Karpas-422 (cell line): ENCODE data around the gene TRPM1. TPM values are rescaled to one million over a fixed set of nuclear protein-coding genes. Genes with fewer than 3 reads are reported as not detected.

Experiments
- DNase-seq: peaks from one replicate; pipeline ENCODE4 v3.0.0-alpha.2; 2015
- H2AFZ ChIP-seq: fragments of 200-600 bp; sonication (generic); 2 replicates; pipeline ENCODE4 v1.6.1; 2014; ENCODE audit warnings: antibody characterized with exemption, low read length, mixed read lengths
- H3K27ac ChIP-seq: fragments of 200-600 bp; sonication (generic); 2 replicates; pipeline ENCODE4 v1.5.1; 2014; ENCODE audit warnings: mild to moderate bottlenecking, low read length, moderate library complexity
- H3K27me3 ChIP-seq: fragments of 200-600 bp; sonication (generic); 2 replicates; pipeline ENCODE4 v1.6.1; 2014; ENCODE audit warnings: low read length, mixed read lengths
- H3K36me3 ChIP-seq: fragments of 200-600 bp; sonication (generic); 2 replicates; pipeline ENCODE4 v1.6.1; 2014; ENCODE audit warnings: low read length, mixed read lengths; ENCODE audit not compliant: insufficient read depth
- H3K4me1 ChIP-seq: fragments of 200-600 bp; sonication (generic); 2 replicates; pipeline ENCODE4 v1.6.1; 2014; ENCODE audit warnings: mild to moderate bottlenecking, low read length, mixed read lengths
- H3K4me2 ChIP-seq: fragments of 200-600 bp; sonication (generic); 2 replicates; pipeline ENCODE4 v1.6.1; 2014; ENCODE audit warnings: low read length, low read depth, mild to moderate bottlenecking; ENCODE audit not compliant: poor library complexity, severe bottlenecking
- H3K4me3 ChIP-seq: fragments of 200-600 bp; sonication (generic); 2 replicates; pipeline ENCODE4 v1.5.1; 2014; ENCODE audit warnings: mild to moderate bottlenecking, antibody characterized with exemption, low read length, mixed read lengths
- H3K79me2 ChIP-seq: fragments of 200-600 bp; sonication (generic); 2 replicates; pipeline ENCODE4 v1.6.1; 2014; ENCODE audit warnings: mild to moderate bottlenecking, low read length, mixed read lengths
- H3K9ac ChIP-seq: fragments of 200-600 bp; sonication (generic); 2 replicates; pipeline ENCODE4 v1.6.0; 2014; ENCODE audit warnings: low read length
- H3K9me2 ChIP-seq: fragments of 200-600 bp; sonication (generic), shearing (Covaris generic); replicated peaks from 2 replicates; pipeline ENCODE4 v1.6.0; 2014; ENCODE audit warnings: mild to moderate bottlenecking, low read length, moderate library complexity; ENCODE audit not compliant: insufficient read depth
- H3K9me3 ChIP-seq: fragments of 300-700, 200-600 bp; sonication (generic); 2 replicates; pipeline ENCODE4 v1.6.1; 2014; ENCODE audit warnings: low read length, mixed read lengths
- H4K20me1 ChIP-seq: fragments of 200-600 bp; sonication (generic); 2 replicates; pipeline ENCODE4 v1.6.1; 2014; ENCODE audit warnings: mild to moderate bottlenecking, antibody characterized with exemption, low read length, low read depth; ENCODE audit not compliant: insufficient read depth
- total RNA-seq: library from RNA; depleted of rRNA; stranded (reverse); fragments of >200 nt; shearing (Covaris generic); gene quantifications from 2 replicates; pipeline ENCODE4 v1.2.3, GENCODE V29; 2014; ENCODE audit warnings: low replicate concordance

The TRPM1 gene
- total RNA-seq, 1 experiment from 2014 or later, result not detected

DNA sequence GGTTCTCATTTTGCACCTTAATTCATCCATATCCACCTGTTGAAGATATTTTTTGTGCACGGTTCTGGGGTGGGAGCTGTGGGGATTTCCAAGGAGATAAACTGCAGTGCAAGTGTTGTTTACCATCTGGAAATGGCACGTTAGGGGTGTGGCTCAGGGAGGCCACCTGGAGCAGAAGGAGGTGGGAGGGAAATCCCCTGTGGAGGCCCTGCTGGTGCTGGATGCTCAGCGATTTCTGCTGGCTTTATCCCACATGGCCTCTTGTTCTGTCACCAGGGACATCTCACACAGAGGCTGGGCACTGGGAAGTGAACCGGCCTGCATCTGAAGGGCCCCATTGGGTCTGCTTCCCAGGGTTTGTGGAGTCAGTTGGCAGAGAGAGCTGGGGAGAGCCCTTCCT lies 24.3 kb downstream of the TRPM1 start:
- Histone ChIP-seq H4K20me1 (no peaks in the 10 kb centered on the region), H3K79me2 (no peaks in the 10 kb centered on the region), H3K27me3 (no peaks in the 10 kb centered on the region), H3K4me3 (no peak overlapping the region), H3K36me3 (no peaks in the 10 kb centered on the region), H3K27ac (no peak overlapping the region), H3K4me2 (no peak overlapping the region), H2AFZ (no peak overlapping the region), H3K9me3 (no peaks in the 10 kb centered on the region), H3K4me1 (peaks cover 5% of the 10 kb centered on the region; the same call in 1 of the 2 replicates), H3K9ac (no peak overlapping the region), H3K9me2 (no peaks in the 10 kb centered on the region)
- no peak for DNase-seq

DNA sequence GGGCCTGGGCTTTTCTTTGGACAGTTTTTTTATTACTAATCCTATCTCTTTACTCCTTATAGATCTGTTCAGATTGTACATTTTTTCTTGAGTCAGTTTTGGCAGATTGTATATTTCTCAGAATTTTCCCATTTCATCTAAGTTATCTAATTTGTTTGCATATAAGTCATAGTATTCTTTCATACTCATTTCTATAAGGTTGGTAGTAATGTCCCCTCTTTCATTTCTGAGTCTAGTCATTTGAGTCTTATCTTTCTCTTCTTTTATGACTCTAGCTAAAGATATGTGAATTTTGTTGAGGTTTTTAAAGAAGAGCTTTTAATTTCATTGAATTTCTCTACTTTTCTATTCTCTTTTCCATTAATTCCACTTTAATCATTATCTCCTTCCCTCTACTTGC lies 27.2 kb downstream of the TRPM1 start:
- Histone ChIP-seq H3K27me3 (no peaks in the 10 kb centered on the region), H3K4me1 (no peaks in the 10 kb centered on the region), H3K4me2 (no peak overlapping the region), H2AFZ (no peak overlapping the region), H4K20me1 (no peaks in the 10 kb centered on the region), H3K4me3 (no peak overlapping the region), H3K27ac (no peak overlapping the region), H3K36me3 (no peaks in the 10 kb centered on the region), H3K9me2 (no peaks in the 10 kb centered on the region), H3K9me3 (no peaks in the 10 kb centered on the region), H3K9ac (no peak overlapping the region), H3K79me2 (no peaks in the 10 kb centered on the region)
- DNase-seq, result no peak

DNA sequence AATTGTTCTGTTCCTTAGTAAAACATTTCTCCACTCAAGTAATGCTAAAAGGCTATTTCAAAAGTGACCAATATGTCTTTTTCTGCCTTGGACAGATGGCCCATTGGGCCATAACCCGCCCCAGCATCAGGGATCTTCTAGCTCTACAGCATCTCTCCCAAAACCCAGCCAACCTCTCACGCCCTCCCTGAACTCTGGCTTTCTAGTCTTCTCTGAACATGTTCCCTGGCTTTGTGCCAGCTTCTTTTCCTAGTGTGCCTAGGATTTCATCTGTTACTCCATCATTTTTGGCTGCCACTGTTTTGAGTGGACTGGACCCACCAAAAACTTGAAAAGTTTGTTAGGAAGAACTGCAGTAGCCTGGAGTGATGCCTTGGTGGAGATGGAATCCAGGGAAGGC lies 30.7 kb downstream of the TRPM1 start:
- no peak overlapping the region for H3K4me2 ChIP-seq
- H3K27me3 ChIP-seq, result no peaks in the 10 kb centered on the region
- H3K4me1 ChIP-seq, result no peaks in the 10 kb centered on the region
- H4K20me1 ChIP-seq, result no peaks in the 10 kb centered on the region
- no peak overlapping the region for H2AFZ ChIP-seq
- H3K27ac ChIP-seq, result no peak overlapping the region
- no peak overlapping the region for H3K9ac ChIP-seq
- no peak for DNase-seq
- H3K4me3 ChIP-seq, result no peak overlapping the region
- no peaks in the 10 kb centered on the region for H3K9me2 ChIP-seq
- no peaks in the 10 kb centered on the region for H3K9me3 ChIP-seq
- no peaks in the 10 kb centered on the region for H3K36me3 ChIP-seq
- no peaks in the 10 kb centered on the region for H3K79me2 ChIP-seq

DNA sequence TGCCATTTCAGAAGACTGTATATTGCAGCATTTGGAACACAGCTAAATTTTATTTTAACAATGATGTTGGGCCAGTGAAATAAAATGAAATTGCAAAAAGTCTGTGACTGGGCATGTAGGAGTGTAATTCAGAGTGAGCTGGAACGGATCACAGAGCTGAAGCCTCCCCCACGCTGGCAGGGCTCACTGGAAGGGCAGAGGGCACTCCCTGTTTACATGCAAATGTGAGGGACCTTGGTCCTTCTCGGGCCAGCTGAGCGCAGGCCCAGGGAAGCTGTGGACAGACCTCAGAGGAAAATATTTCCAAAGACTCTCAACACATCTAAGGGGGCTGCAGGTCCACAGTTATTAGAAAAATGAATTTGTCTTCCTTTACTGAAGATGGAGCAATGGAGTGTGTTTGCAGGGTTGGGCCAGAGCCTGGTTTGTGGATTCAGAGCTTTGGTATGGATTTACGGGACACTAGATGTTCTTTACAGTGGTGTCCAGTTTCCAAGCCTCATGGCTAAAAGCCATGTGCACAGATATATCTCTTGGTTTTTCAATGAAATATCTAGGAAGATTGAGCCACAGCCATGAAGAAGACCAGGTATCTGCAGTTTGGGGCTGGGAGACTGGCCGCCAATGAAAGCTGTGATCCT lies 32.0 kb downstream of the TRPM1 start:
- no peak for DNase-seq
- Histone ChIP-seq H3K9me2 (no peaks in the 10 kb centered on the region), H3K36me3 (no peaks in the 10 kb centered on the region), H3K4me3 (no peak overlapping the region), H3K79me2 (no peaks in the 10 kb centered on the region), H3K9me3 (no peaks in the 10 kb centered on the region), H3K27ac (no peak overlapping the region), H2AFZ (no peak overlapping the region), H4K20me1 (no peaks in the 10 kb centered on the region), H3K4me2 (no peak overlapping the region), H3K4me1 (no peaks in the 10 kb centered on the region), H3K27me3 (no peaks in the 10 kb centered on the region), H3K9ac (no peak overlapping the region)

DNA sequence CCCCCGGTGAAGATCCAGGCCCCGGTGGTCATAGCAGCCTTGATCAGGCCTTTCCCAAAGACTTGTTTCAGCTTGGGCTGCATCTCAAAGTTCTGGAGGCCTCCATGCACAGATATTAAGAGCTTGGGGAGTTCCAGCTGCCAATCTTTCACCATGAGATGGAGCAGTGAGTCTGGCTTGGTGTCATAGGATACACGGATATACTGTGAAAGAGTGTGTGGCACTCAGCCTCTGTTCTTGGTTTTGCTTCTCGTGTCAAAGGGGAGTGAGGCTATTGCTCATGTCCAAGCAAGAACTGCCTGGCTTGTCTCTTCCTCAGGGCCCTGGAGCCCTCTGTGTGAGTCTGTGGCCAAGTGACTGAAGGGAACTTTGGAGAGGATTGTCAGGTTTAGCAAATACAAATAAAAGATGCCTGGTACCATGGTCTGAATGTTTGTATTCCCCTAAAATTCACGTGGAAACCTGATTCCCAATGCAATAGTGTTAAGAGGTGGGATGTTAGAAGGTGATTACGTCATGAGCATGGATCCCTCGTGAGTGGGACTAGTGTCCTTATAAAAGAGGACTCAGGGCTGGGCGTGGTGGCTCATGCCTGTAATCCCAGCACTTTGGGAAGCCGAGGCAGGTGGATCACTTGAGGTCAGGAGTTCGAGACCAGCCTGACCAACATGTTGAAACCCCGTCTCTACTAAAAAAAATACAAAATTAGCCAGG lies 33.5 kb downstream of the TRPM1 start:
- Histone ChIP-seq H3K79me2 (no peaks in the 10 kb centered on the region), H3K36me3 (no peaks in the 10 kb centered on the region)

DNA sequence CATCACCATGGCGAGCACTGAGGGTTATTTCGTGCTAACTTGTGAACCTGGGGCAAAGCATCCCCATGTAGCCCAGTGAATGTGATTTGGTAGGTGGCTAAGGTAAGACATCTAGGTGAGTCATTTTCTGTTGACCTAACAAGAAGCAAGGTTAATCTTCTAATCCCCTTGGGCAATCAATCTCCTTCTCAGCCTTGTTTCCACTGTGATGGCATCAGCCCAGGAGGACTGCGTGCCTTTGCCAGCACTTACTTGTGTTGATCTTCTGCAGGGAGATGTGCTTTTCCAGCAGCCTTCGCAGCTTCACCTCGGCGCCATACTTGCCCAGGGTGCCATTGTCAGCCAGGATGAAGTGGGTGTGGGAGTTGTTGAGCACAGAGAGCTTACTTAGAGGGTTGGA lies 35.7 kb downstream of the TRPM1 start:
- DNase-seq, result no peak
- no peaks in the 10 kb centered on the region for H3K79me2 ChIP-seq
- no peaks in the 10 kb centered on the region for H3K9me2 ChIP-seq
- no peak overlapping the region for H3K4me2 ChIP-seq
- no peaks in the 10 kb centered on the region for H3K36me3 ChIP-seq
- H3K27me3 ChIP-seq, result no peaks in the 10 kb centered on the region
- H3K4me3 ChIP-seq, result no peak overlapping the region
- no peaks in the 10 kb centered on the region for H3K4me1 ChIP-seq
- no peak overlapping the region for H2AFZ ChIP-seq
- H3K9me3 ChIP-seq, result no peaks in the 10 kb centered on the region
- H3K27ac ChIP-seq, result no peak overlapping the region
- no peaks in the 10 kb centered on the region for H4K20me1 ChIP-seq
- no peak overlapping the region for H3K9ac ChIP-seq

More for the DNA sequence above, 33.5 kb downstream of the TRPM1 start:
- Histone ChIP-seq H3K4me1 (no peaks in the 10 kb centered on the region), H3K9me2 (no peaks in the 10 kb centered on the region), H3K4me2 (no peak overlapping the region), H3K9me3 (no peaks in the 10 kb centered on the region), H3K27me3 (no peaks in the 10 kb centered on the region), H4K20me1 (no peaks in the 10 kb centered on the region), H3K27ac (no peak overlapping the region), H2AFZ (no peak overlapping the region), H3K9ac (no peak overlapping the region), H3K4me3 (no peak overlapping the region)
- DNase-seq, result no peak

DNA sequence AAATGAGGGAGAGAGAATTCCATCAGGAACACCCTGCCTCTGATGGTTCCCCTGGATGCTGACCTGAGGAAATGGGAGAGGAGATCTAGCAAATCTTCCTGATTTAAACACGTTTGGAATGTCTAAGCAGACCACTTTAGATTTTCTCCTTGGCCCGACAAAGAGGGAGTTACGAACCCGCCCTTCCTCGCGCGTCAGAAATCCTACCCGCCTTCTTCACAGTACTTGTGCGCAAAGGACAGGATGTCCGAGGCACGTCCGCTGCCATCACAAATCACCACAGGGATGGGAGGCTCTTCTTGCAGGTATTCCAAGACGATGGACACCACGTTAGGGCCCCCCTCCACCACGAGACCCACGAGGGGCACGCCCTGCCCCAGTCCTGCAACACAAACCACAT lies 38.6 kb downstream of the TRPM1 start:
- H3K9me3 ChIP-seq, result no peaks in the 10 kb centered on the region
- no peaks in the 10 kb centered on the region for H3K27me3 ChIP-seq
- no peak for DNase-seq
- no peaks in the 10 kb centered on the region for H3K4me1 ChIP-seq
- no peak overlapping the region for H3K27ac ChIP-seq
- H3K36me3 ChIP-seq, result no peaks in the 10 kb centered on the region
- no peak overlapping the region for H3K4me3 ChIP-seq
- H3K79me2 ChIP-seq, result no peaks in the 10 kb centered on the region
- H4K20me1 ChIP-seq, result no peaks in the 10 kb centered on the region
- no peak overlapping the region for H3K9ac ChIP-seq
- no peak overlapping the region for H2AFZ ChIP-seq
- no peak overlapping the region for H3K4me2 ChIP-seq
- no peaks in the 10 kb centered on the region for H3K9me2 ChIP-seq

DNA sequence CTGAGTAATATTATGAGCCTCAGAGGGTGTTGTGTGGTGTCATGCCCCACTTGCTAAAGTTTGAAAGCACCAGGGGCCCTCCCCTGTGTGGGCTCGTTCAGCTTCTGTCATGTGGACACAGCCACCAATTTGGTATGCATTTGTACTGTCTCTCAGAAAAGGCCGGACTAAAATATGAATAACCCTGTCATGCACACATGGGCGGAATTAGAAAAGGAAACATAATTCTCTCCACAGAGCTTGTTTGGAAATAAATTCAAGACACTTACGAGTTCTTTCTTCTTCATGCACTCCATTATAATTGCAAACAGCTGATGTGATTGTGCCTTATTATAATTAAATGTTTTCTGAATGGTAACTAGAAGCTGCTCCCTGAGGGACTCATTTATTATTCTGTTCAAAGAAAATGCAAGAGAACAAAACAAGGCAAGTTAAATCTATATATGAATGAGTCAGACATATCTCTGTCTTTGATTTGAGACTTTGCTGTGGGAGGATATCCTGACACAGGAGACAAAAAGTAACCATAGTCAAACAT lies 39.1 kb downstream of the TRPM1 start:
- Histone ChIP-seq H3K9me2 (no peaks in the 10 kb centered on the region), H3K27me3 (no peaks in the 10 kb centered on the region), H3K4me3 (no peak overlapping the region), H3K4me1 (no peaks in the 10 kb centered on the region), H3K4me2 (no peak overlapping the region), H3K27ac (no peak overlapping the region), H3K9ac (no peak overlapping the region), H3K36me3 (no peaks in the 10 kb centered on the region), H3K79me2 (no peaks in the 10 kb centered on the region), H3K9me3 (no peaks in the 10 kb centered on the region), H4K20me1 (no peaks in the 10 kb centered on the region), H2AFZ (no peak overlapping the region)
- DNase-seq, result no peak
